ENCODE data around the gene INO80B.
"Not testable (repeated sequence)": the region's sequence is repeated elsewhere in the genome, so short reads cannot be mapped to it uniquely, and the experiment has no call there.

The INO80B gene

GRCh38 chr2:74426181-74426758 lies 28.6 kb upstream of the INO80B start:
- no peak for DNase-seq

- no peak for DNase-seq
These were observed 27.3 kb upstream of the INO80B start for GRCh38 chr2:74427551-74427950.

GRCh38 chr2:74428675-74429074 lies 26.2 kb upstream of the INO80B start:
- DNase-seq, result no peak

- no peak for DNase-seq
These were observed 25.1 kb upstream of the INO80B start for GRCh38 chr2:74429487-74430451.

GRCh38 chr2:74430502-74430901 lies 24.4 kb upstream of the INO80B start:
- no peak for DNase-seq

GRCh38 chr2:74436111-74436805 lies 18.6 kb upstream of the INO80B start:
- no peak for DNase-seq

- DNase-seq, result no peak
These were observed 17.8 kb upstream of the INO80B start for GRCh38 chr2:74436848-74437695.

GRCh38 chr2:74438248-74438647 lies 16.6 kb upstream of the INO80B start:
- no peak for DNase-seq

GRCh38 chr2:74439373-74439772 lies 15.5 kb upstream of the INO80B start:
- no peak for DNase-seq

GRCh38 chr2:74439803-74440377 lies 15.0 kb upstream of the INO80B start:
- DNase-seq, result no peak

- no peak for DNase-seq
These were observed 14.3 kb upstream of the INO80B start for GRCh38 chr2:74440378-74441169.

- DNase-seq, result no peak
These were observed 13.7 kb upstream of the INO80B start for GRCh38 chr2:74441170-74441689.

- DNase-seq, result no peak
These were observed 13.0 kb upstream of the INO80B start, which contains the start of gene RTKN for GRCh38 chr2:74441690-74442482. Gene RTKN, minus strand, starts transcription at chr2:74441937. Its CDS starts 121 bp downstream, at chr2:74441816.

GRCh38 chr2:74442483-74443297 lies 12.2 kb upstream of the INO80B start:
- not testable (repeated sequence) for DNase-seq

- no peak for DNase-seq
These were observed 10.2 kb upstream of the INO80B start for GRCh38 chr2:74444498-74445318.

GRCh38 chr2:74447230-74447999 lies 7.5 kb upstream of the INO80B start:
- no peak for DNase-seq

GRCh38 chr2:74448771-74449170 lies 6.1 kb upstream of the INO80B start:
- no peak for DNase-seq
